Inflammatory macrophage (primary cell): ENCODE data around the gene GPX3.
A peak's percentile ranks its signal among the peaks of the same experiment; 100 is the strongest.

ENCODE experiments used
- DNase-seq, 2 donors: peaks; one replicate each; pipeline ENCODE4 v3.0.0-alpha.2; 2020 to 2022
- total RNA-seq, 18 experiments: gene quantifications; one replicate each; lab custom pipeline; 2026; ENCODE audit warnings: mixed read lengths in 6 of 18, inconsistent platforms in 2 of 18; lab: John Stamatoyannopoulos, UW

The GPX3 gene, protein sequence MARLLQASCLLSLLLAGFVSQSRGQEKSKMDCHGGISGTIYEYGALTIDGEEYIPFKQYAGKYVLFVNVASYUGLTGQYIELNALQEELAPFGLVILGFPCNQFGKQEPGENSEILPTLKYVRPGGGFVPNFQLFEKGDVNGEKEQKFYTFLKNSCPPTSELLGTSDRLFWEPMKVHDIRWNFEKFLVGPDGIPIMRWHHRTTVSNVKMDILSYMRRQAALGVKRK
- 13.3 to 106 (median 45.3) reads per million in 18 experiments for total RNA-seq

DNA sequence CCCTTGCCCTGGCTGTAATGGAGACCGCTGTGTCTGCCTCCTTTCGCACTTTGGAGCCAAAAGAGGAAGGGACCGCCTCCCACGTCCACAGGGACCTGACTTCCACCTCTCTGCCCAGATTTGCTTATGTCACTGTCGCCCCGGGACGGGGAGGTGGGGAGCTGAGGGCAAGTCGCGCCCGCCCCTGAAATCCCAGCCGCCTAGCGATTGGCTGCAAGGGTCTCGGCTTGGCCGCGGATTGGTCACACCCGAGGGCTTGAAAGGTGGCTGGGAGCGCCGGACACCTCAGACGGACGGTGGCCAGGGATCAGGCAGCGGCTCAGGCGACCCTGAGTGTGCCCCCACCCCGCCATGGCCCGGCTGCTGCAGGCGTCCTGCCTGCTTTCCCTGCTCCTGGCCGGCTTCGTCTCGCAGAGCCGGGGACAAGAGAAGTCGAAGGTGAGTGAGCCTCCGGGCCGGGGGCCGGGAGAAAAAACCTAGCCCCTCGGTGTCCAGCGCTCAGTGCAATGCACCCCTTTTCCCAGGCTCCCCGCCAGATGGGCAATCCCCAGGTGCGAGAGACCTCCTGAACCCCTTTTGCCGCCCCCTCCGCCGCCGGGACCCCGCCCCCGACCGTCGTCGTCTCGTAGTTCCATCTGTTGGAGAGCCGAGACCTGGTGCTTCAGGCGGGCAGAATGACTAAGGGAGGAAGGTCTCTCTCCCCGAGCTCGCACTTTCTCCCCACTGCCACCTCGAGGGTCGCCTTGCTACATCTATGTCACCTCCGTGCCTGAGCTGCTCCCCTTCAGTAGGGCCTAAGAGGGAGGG lies at the start of gene GPX3:
TSS of gene GPX3 (plus strand) at position 288 of the 807 bp plus-strand sequence. CDS start at position 352, 64 bp downstream.
- DNase-seq = peak; percentile 89 to 94

DNA sequence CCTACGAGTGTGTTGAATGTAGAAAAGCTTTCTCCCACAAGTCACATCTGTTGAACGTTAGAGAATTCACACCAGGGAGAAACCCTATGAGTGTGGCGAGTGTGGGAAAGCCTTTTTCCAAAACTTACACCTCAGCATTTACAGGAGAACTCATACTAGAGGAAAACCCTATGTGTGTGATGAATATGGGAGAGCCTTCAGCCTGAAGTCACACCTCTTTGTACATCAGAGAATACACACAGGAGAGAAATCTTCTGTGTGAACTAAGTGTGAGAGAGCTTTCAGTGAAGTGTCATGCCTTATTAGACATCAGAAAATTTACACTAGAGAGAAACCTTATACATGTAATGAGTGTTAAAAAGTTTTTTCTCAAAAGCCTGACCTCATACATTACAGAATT lies 41.8 kb upstream of the GPX3 start:
- DNase-seq = no peak

DNA sequence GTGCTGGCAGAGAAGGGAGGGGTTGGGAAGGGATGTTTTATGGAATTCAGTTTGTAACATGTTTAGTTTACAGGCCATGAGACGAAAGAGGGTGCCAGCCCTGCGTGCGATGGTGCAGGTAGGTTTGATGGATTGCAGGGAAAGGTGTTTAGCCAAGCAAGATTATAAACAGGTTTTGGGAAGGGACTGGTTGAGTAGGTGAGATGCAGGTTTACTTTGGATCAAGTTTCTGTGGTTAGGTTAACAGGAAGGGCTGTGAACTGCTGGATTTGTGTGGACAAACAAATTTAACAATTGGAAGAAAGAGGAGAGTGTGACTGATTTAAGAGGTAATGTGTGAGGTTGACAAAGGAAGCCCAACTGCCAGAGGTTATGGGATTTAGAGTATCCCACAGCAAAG lies 32.6 kb upstream of the GPX3 start:
- DNase-seq = no peak

DNA sequence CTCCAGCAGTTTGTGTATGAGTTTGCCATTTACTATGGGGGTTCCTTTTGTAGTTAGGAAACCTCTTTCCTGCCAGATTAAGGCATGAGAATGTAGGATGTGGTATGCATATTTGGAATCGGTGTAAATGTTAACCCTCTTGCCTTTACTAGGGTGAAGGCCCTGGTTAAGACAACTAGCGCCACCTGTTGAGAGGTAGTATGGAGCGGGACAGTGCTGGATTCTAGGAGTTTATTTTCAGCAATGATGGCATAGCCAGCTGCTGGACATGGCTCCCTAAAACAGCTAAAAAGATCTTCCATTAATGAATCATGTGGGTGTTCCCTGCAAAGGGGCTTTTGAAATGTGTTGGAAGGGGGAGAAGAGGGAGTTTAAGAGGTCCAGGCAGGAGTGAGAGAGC lies 30.7 kb upstream of the GPX3 start:
- no peak for DNase-seq

DNA sequence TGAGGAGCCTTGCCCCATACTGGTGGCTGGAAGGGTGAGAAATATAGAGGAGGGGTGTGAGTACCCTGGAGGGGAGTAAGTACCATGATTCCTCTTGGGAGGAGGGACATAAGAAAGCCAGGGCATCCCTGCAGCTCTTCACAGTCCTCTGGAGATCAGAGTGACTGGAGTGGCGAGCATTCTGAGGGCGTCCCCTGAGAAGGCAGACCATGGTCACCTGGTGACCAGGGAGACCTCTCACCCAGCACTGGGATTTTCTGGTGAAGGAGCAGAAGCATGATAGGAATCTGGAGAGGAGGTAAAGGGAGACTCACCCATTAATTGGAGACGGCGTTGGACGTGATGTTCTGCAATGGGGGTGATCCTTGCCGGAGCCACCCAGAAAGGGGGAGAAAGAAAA lies 27.7 kb upstream of the GPX3 start:
- DNase-seq = no peak

DNA sequence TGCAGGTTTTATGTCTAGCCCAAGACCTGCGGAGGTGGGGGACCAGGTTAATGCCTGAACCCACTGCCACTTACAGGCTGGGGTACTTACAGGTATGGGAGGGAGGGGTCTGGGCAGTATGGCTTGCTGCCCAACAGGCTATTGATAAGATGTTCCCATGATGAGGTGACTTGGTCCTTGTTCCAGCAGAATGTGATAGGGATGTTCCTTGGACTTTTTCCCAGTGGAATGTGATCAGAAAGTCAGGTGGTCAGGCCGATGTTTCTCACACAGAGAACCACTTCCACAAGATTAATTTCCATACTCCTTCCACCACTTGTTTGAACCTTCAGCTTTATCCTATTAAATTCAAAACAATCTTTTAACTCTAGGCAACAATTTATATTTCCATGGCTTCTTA lies 27.0 kb upstream of the GPX3 start:
- no peak for DNase-seq

DNA sequence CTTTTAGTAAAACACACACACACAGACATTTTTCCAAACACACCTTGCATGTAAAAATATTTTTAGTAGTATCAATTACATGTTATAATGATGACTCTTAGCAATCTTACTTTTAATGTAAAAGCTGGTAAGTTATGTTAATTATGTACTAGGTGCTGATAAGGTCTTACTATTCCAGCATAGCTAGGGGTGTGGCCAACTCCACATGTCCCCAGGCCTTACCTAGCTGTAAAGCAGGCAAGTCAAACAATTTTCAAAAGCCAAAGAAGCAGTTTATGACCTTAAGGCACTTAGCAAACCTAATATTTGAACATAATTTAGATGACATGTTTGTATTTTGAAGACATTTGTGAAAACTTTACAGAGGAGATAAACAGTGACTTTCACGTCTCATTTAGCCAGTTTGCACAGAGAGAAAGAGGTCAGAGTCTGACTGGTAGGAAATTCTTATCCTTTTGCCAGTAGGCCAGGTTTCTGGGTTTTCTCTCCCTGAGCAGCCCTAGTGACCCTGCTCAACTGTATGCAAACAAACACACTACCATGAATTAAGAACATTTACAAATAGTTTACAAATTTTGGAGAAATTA lies 26.5 kb upstream of the GPX3 start:
- no peak for DNase-seq

DNA sequence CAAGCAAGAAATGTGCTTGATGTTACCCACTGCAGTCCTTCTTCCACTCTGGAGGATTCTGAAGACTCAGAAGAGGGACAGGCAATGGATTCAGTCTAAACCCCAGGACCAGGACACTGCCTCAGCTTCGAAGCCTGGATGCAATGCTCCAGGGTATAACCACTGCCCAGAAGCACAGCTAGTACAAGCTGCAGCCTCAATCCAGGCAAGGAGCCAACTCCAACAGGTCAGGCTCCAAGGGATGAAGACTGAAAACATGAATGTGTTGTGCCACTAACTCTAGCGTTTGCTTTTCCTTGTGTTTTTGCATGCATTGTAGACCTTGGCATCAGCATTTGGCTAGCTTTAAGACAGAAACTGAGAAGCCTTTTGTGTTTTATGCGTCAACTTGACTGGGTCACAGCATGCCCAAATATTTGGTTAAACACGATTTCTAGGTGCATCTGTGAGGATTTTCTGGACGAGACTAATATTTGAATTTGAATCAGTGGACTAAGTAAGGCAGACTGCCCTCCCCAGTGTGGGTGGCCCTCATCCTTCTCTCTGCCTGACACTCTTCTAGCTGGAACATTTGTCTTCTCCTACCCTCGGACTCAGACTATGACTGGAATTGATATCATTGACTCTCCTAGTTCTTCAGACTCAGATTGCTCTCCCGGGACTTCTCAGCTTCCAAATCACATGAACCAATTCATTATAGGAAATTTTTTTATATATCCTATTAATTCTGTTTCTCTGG lies 20.5 kb upstream of the GPX3 start:
- DNase-seq = no peak

DNA sequence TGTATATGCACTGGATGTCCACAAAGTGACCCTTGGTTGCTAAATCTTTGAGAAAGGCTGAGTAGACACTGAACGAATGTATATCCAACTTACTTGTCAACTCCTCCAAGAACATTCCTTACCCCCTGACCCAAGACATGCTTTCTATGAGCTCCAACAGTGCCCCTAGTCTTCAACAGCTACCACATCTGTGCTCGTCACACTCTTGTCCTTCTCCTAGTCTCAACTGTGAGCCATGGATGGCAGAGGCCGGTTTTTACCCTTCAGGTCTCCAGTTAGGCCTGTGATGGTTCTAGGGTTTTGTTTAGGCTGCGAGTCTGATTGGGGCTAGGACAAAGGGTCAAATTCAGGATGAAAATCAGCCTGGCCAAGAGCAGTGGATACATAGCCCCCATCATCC lies 19.0 kb upstream of the GPX3 start:
- no peak for DNase-seq

DNA sequence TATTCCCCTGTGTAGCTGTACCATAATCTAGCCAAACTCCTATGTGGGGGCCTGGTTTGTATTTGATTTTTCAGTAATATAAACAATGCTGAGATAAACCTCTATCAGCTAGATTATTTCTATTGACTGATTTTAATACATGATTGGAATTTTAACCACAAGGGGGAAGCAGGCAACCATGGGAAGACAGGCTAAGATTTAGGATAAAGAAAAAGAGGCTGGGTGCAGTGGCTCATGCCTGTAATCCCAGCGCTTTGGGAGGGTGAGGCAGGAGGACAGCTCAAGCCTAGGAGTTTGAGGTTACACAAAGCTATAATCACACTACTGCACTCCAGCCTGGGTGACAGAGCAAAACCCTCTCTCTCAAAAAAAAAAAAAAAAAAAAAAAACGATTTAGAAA lies 18.1 kb upstream of the GPX3 start:
- peak; percentile 55 to 69 for DNase-seq

DNA sequence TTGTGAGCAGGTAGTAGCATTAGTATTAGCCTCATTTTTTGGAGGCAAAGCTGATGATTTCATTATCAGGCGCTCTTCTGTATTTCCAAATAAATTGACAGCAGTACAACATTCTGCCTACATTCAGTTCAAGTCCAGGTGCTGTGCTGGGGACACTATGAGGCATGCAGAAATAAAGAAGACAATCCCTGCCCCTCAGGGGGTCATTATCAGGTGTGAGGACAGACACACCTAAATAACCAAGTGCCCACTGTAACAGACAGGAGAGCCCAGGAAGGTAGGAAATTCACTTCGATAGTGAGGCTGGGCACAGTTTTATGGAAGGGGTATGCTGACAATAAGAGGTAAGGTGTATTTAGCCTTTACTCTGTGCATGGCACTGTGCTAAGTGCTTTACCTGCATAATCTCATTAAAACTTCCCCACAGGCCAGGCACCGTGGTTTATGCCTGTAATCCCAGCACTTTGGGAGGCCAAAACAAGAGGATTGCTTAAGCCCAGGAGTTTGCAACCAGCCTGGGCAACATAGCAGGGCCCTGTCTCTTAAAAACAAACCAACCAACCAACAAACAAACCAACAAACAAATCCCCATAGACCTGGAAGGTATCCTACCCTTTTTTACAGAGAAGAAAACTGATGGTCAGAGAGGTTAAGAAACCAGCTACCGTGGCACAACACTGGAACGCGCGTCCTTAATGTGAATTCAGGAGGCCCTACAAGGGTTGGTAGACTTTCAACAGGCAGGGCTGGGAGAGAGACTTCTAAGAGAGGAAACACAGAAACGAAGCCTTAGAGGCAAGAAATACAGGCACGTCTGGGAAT lies 17.5 kb upstream of the GPX3 start:
- DNase-seq = no peak

DNA sequence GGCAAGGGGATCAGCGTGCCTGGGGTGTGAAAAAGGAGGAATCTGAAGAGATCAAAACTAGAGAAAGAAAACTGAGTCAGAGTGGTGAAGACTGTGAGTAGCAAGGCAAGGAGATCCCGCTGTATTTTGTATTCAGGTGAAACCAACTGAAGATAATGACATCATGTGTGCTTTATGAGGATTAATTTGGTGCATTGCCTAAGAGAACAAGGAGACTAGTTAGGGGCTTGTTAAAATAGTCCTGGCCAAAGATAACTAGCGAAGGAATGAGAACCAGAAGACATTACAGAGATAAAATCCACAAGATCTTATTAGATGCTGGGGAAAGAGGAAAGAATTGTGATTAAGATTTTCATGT lies 16.9 kb upstream of the GPX3 start:
- DNase-seq = no peak

DNA sequence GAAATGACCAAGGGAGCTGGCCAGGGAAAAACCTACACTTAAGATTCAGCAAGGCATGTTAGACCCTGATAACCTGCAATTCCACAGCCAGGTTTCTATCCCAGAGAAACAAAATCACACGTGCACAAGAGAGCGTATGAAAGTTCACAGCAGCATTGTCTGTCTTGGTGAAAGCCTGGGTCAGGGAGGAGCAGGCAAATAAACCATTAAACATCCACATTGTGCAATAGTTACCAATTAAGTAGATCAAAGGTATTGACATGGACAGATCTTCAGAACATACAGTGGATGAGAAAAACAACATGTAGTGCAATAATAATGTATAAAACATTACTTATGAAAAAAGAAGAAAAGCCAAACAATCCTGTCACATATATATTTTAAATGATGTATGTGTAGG lies 15.9 kb upstream of the GPX3 start:
- no peak for DNase-seq

DNA sequence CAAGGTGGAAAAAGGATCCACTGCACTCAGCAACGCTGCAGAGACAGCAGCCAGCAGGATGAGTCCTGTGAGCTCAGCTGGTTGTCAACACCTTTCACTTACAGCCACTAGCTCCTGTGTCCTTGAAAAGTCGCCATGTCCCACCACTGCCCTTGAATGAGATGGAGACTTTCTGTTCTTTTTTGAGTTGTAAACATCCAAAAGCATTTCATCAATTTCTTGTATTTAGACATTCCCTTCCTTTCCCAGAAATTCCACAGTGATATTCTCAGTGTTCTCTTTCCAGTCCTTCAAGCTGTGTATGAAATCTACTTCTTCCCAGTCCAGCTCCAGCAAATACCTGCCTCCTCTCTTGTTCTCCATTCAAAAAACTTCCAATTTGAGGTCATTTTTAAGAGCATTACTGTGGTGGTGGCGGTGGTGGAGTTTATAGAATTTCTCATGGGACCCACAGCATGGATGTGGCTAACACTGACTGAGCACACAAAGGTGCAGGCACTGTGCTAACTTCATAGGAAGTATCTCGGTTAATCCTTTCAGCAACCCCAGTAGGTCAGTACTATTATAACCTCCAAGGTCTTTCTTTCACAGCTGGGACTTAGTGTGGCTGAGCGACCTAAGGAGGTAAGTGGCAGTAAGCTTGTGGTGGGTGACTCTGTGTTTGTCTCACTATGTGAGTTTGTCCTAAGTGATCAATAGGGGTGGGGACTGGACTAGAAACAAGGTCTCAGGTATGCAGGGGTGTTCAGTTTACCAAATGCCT lies 15.0 kb upstream of the GPX3 start:
- no peak for DNase-seq

DNA sequence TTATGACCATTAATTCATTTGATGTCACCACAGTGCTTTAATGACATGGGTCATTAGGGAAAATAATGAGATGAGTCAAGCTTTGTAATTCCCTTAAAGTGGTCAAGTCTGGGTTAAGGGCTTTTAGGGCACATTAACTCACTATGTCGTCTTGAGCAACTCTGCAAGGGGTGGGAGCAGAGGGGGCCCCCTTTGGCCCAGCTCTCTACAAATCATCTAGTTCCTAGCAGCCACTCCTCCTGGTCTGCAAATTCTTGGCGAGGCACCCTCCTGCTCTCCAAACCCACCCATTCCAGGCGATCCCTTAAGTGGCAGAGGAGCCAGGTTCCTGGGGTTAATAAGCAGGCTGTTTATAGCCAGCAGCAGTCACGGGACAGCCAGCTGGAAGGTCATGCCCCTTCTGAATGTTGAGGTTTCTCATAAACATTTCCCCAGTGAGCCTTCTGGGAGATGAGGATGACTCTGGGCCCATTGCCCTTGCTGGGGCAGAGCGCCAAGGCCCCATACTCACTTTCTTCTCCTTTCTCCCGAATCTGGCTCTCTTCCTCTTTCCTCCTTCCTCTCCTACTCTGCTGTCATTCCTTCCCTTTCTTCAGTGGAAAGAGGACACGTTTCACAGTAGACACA lies 14.3 kb upstream of the GPX3 start:
- DNase-seq = peak; percentile 63 to 67

DNA sequence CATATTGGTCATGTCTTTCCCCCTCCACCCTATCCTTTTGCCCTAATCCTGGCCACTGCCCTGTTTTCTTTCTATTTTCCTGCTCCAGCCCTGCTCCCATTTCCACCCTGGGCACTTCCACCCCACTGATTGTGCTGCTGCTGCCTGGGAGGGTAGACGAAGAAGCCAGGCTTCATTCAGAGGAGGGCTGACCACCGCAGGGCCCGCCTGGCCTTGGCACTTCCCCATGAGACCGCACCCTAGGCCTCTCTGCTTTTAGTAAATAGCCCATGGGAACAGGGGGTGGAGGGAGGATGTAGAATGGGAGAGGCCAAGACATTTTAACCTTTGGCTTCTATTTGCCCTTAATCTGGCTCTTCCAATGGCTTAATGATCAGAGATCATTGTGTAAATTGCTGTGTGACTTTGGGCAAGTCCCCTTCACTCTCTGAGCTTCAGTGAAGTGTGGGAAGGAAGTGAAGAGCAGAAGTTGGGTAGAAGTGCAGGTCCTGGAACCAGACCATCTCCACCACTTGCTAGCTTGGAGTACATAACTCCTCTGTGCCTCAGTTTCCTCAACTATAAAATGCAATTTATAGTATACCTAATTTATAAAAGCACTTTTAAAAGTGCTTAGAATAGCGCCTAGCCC lies 13.6 kb upstream of the GPX3 start:
- DNase-seq = peak; percentile 12 to 48

DNA sequence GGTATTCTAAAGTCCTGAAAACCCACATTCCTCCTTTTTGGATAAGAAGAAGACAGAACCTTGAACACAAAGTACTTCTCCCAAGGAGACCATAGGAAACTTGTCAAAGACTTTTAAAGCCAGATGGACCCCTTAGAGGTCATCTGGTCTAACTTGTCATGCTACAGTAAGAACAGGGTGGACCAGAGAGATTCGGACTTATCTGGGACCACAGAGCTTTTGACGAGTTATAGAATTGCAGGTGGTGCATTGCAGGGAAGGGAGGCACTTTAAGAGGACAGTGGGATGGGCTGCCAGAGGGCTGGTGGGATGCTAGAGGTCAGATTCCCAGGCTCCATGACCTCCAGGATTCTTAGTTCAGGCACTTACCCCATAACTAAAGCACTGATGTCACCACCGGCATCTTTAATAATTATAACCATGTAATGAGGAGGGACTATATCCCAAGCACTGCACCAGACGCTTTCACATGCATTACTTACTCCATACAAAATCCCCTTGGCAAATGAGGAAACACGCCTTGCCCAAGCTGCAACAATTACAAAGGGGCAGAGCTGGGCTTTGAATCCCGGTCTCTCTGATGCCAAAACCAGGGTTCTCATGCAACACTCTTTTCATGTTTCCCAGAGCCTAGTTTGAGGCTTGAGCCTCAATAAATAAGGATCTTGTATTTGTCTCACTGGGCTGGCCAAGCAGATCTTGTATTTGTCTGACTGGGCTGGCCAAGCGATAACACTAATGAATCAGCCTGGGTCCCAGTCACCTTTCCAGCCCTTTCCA lies 12.8 kb upstream of the GPX3 start:
- DNase-seq = peak; percentile 16 to 27

DNA sequence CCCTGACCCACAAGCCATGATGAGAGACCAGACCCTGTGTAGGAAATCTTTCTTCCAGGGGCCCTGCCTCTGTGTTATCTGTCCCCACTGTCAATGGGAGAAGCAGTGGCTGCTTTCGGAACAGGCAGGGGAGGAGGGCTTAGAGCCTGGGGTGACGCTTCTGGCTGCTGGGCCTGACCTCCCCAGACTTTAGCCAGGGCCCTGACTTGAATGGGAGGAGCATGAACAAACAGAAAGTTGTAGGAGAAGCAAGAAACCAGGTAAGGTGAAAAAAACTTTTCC lies 12.2 kb upstream of the GPX3 start:
- no peak for DNase-seq

DNA sequence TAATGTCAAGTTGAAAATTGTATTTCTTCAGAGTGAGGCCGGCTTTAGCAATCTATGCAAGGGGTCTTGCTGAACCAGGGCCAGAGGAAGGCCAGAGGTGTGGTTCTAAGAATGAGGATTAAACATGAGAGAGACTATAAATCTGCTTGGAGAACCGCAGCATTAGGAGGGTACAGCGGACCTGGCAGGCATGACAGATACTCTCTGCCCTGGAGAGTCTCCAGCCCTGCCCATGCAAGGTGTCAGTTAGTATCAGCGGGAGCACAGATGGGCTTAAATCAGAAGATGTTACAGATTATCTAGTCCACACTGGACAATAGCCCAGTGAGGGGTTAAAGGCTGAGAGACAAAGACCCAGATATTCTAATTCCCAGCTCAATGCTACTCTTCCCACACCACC lies 11.5 kb upstream of the GPX3 start:
- DNase-seq = no peak

DNA sequence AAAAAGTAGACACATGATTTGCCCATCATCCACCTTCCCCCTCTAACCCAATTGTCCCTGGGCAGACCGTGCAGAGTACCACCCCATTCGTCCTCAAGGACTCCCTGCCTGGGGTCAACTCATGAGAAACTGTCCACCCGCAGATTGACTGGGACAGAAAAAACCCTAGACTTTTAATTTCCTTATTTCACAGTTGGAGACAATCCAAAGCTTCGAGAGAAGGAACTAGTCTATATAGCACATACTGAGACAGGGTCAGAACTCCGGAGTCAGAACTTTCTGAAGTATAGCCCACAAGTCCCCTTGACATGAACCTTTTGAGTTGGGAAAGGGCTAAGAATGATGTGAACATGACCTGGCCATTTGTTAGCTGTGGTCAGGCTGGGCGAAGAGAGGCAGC lies 7.5 kb upstream of the GPX3 start:
- peak; percentile 19 to 38 for DNase-seq
